ENCODE measurements around the gene PLTP. TPM values are rescaled to one million over a fixed set of nuclear protein-coding genes. Genes with fewer than 3 reads are reported as not detected.

The PLTP gene
- polyA plus RNA-seq, 3 donors = 1.6 to 3.0 (median 2.9) TPM

- Mint-ChIP-seq H3K4me3 (peak overlapping the region; percentile 91 to 93), H3K36me3 (peaks cover 41 to 48% of the 10 kb centered on the region in 2 donors), H3K27ac (peak overlapping the region; percentile 84 to 96 (median 90)), H3K9me3 (peaks cover 0 to 2% (median 0%) of the 10 kb centered on the region in 7 donors), H3K4me1 (peaks cover 33% of the 10 kb centered on the region), H3K27me3 (ENCODE audit: low read depth in 3 of 3) (no peaks in the 10 kb centered on the region)
- Histone ChIP-seq H2AFZ (ENCODE audit: insufficient read depth, low read depth, low read length, poor library complexity, severe bottlenecking) (peak overlapping the region; percentile 92), H3K9ac (ENCODE audit: insufficient read depth, low read length, poor library complexity, severe bottlenecking) (peak overlapping the region; percentile 78), H3K27ac (ENCODE audit: low read depth in 1 of 2, low read length in 2 of 2) (peak overlapping the region; percentile 59 to 87), H3K4me1 (ENCODE audit: control insufficient read depth in 1 of 2, insufficient read depth in 2 of 2, low read length in 2 of 2) (peaks cover 36 to 46% of the 10 kb centered on the region in 2 donors), H3K4me3 (replicated peaks in 1 of 3; ENCODE audit: low read depth in 2 of 3, low read length in 3 of 3) (peak overlapping the region; percentile 62 to 95 (median 72)), H3K4me2 (replicated peaks; ENCODE audit: extremely low read depth, low read length, poor library complexity, severe bottlenecking) (peak overlapping the region; percentile 99), H3K79me2 (ENCODE audit: insufficient read depth, low read length) (peaks cover 46% of the 10 kb centered on the region), H3K27me3 (ENCODE audit: control insufficient read depth in 2 of 2, insufficient read depth in 2 of 2, low read length in 2 of 2) (no peaks in the 10 kb centered on the region), H4K20me1 (ENCODE audit: insufficient read depth, low read length) (peaks cover 27% of the 10 kb centered on the region), H3K9me3 (replicated peaks in 1 of 2; ENCODE audit: control insufficient read depth in 1 of 2, insufficient read depth in 1 of 2, low read length in 2 of 2) (no peaks in the 10 kb centered on the region), H3K36me3 (replicated peaks in 1 of 2; ENCODE audit: control insufficient read depth in 1 of 2, insufficient read depth in 2 of 2, low read length in 2 of 2) (peaks cover 34 to 49% of the 10 kb centered on the region in 2 donors)
- TF ChIP-seq, protein P1, sequence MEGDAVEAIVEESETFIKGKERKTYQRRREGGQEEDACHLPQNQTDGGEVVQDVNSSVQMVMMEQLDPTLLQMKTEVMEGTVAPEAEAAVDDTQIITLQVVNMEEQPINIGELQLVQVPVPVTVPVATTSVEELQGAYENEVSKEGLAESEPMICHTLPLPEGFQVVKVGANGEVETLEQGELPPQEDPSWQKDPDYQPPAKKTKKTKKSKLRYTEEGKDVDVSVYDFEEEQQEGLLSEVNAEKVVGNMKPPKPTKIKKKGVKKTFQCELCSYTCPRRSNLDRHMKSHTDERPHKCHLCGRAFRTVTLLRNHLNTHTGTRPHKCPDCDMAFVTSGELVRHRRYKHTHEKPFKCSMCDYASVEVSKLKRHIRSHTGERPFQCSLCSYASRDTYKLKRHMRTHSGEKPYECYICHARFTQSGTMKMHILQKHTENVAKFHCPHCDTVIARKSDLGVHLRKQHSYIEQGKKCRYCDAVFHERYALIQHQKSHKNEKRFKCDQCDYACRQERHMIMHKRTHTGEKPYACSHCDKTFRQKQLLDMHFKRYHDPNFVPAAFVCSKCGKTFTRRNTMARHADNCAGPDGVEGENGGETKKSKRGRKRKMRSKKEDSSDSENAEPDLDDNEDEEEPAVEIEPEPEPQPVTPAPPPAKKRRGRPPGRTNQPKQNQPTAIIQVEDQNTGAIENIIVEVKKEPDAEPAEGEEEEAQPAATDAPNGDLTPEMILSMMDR (IDR thresholded peaks at IDR 0.05) = no peak
- peak; percentile 41 to 66 (median 58) for DNase-seq
- intact Hi-C loops (cut with micrococcal nuclease) = loop anchor here (2.0 to 5.0 kb wide), 2 partner anchors 19 to 35 kb away; partner anchors contain the start of genes ACOT8 (in 1 of the 2) and ZSWIM3 (in 1 of the 2)
- WGBS (ENCODE audit: insufficient coverage) = 47% methylated on average over 3 of the region's 9 CpGs
These were observed 19.7 kb downstream of the PLTP start for GRCh38 chr20:45892049-45892825.

All from CD14-positive monocyte (primary cell).